ENCODE results near the gene DNASE1L2.

DNASE1L2 gene

DNA sequence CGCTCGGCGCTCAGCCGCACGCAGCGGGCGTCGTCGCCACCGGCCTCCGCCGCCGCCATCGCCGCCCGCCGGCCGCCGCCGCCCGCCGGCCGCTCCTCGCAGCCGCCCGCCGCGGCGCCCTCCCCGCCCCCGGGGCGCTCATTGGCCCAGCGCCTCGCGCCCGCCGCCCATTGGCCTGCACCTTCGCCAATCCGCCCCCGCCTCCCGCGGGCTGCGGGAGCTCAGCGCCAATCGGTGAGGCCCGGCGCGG lies 21.6 kb upstream of the DNASE1L2 start, which contains the start of gene PGP:
PGP (minus strand) TSS at position 122 of the 250 bp plus-strand sequence; CDS start at position 59, 63 bp downstream.
- no peak for DNase-seq (ENCODE audit: low read depth)
- peak within 1 kb of the TSS; percentile 70 for H3K4me3 ChIP-seq (ENCODE audit: low read depth, low read length)

GRCh38 chr16:2216330-2216729 lies 19.9 kb upstream of the DNASE1L2 start:
- no peak for DNase-seq (ENCODE audit: low read depth)
- no peak overlapping the region for H3K4me3 ChIP-seq (ENCODE audit: low read depth, low read length)

GRCh38 chr16:2223221-2223941 lies 12.9 kb upstream of the DNASE1L2 start, which contains the start of gene E4F1:
Gene E4F1, plus strand, starts transcription at chr16:2223591. Its CDS starts 23 bp downstream, at chr16:2223614.
- DNase-seq (ENCODE audit: low read depth): peak; percentile 98
- H3K4me3 ChIP-seq (ENCODE audit: low read depth, low read length): peak within 1 kb of the TSS; percentile 94

GRCh38 chr16:2223942-2224486 lies 12.2 kb upstream of the DNASE1L2 start:
- H3K4me3 ChIP-seq (ENCODE audit: low read depth, low read length): peak overlapping the region; percentile 94
- no peak for DNase-seq (ENCODE audit: low read depth)

DNA sequence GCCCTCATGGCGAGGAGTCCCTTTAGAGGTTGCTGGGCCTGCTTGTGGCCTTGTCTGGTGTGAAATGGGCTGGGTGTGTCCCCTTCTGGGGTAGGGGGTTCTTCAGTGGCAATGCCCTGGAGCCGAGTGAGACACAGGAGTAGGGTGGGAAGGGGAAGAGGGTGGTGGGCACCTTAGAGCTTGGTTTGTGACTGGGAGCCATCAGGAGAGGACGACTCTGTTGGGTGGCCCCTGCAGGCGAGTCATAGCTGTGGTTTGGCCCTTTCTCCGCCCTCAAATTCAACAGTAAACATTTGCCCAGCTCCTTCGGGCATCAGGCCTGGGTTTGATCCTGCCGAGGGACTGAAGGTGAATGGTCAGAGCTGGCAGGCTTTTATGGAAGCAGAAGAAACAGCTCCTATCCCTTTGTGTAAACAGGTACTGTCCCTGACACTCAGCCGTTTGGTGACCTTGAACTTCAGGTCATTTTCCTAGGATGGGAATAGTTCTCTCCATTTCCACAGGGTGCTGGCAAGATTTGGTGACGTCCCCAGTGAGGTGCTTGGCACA lies 9.9 kb upstream of the DNASE1L2 start:
- no peak for DNase-seq (ENCODE audit: low read depth)
- no peak overlapping the region for H3K4me3 ChIP-seq (ENCODE audit: low read depth, low read length)

- H3K4me3 ChIP-seq (ENCODE audit: low read depth, low read length): no peak overlapping the region
Measured at GRCh38 chr16:2226918-2227317, 9.3 kb upstream of the DNASE1L2 start.

DNA sequence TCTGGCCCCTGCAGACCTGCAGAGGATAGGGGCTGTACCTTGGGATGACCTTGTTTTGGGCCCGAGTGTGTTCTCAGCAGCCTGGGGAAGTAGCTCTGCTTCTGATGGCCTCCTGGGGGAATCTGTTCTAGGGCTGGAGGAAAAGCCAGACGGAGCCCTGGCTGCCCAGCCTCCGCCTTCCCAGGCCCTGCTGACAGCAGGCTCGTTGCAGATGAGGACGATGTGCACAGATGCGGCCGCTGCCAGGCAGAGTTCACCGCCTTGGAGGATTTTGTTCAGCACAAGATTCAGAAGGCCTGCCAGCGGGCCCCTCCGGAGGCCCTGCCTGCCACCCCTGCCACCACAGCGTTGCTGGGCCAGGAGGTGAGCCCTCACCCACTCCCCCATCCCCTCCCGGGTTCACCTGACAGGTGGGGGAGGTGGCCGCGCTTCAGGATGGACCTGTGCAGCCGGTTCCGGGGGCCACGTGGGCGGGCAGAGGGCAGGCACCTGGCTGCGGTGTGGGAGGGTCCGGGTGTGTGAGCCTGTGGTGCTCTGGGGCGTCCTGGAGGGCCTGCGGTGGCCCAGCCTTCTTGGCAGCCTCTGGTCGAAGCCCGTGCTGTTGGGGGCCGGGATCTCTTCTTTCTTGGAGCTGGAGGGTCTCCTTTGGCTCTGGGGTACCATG lies 8.0 kb upstream of the DNASE1L2 start:
- no peak for DNase-seq (ENCODE audit: low read depth)
- H3K4me3 ChIP-seq (ENCODE audit: low read depth, low read length): no peak overlapping the region

More at GRCh38 chr16:2226918-2227317, 9.3 kb upstream of the DNASE1L2 start:
- DNase-seq (ENCODE audit: low read depth): no peak

DNA sequence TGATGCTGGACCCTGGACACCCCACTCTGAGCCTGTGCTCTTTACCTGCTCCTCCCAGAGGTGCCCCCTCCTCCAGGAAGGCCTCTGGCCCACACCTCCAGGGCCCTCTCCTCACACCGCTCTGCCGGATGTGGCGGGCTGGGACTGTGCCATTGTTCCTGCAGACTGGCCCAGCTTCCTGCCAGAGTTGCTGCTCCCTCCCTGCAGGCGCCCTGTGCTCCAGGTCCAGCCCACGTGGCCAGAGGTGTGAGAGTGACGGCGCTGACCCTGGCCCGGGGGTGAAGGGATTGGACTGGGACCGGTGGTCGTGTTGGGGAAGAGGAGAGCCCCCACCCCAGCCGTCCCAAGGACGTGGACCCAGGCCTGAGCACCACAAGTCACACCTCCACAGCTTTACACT lies 7.2 kb upstream of the DNASE1L2 start:
- H3K4me3 ChIP-seq (ENCODE audit: low read depth, low read length): no peak overlapping the region
- no peak for DNase-seq (ENCODE audit: low read depth)

- no peak for DNase-seq (ENCODE audit: low read depth)
- no peak overlapping the region for H3K4me3 ChIP-seq (ENCODE audit: low read depth, low read length)
Measured at GRCh38 chr16:2229632-2230250, 6.5 kb upstream of the DNASE1L2 start.

GRCh38 chr16:2230376-2230775 lies 5.9 kb upstream of the DNASE1L2 start:
- no peak overlapping the region for H3K4me3 ChIP-seq (ENCODE audit: low read depth, low read length)
- DNase-seq (ENCODE audit: low read depth): no peak

DNA sequence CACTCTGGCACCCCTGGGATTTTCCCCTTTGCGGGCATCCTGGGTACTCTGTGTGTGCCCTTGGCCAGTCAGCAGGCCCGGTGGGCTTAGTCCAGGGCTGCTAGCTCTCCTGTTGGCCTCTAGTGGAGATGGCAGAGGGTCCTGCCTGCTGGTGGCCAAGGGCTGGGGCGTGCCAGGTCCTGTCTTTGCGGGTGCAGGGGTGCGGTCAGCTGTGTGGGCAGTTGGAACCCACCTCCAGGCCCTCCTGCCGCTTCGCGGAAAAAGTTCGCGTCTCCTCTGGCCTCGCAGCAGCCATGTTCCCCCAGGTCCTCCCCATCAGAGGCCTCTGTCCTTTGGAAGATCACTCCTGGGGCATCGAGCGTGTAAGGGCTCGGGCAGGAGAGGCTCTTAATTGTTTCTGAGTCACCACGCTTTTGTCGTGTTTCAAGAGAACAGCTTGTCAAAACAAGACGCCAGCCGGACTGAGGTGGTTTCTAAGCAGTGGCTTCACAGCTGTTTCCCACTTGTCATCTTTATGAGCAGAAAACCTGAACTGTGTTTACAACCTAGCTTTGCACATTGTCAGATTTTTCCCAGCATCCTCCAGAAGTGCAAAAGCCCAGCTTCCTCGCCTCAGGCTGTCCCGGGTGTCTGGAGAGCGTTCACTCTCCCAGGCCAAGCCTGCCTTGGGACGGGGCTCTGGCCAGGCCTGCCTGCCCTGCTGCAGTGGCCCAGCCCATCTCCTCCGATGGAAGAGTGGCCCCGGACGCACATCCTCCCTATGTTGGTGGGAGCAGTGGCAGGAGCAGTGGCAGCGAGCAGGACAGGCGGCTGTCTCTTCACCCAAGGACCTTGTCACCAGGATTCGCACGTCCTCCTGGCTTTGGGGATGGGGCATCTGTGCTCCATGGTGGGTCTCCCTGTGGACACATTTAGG lies 5.0 kb upstream of the DNASE1L2 start:
- no peak overlapping the region for H3K4me3 ChIP-seq (ENCODE audit: low read depth, low read length)
- peak; percentile 27 for DNase-seq (ENCODE audit: low read depth)

DNA sequence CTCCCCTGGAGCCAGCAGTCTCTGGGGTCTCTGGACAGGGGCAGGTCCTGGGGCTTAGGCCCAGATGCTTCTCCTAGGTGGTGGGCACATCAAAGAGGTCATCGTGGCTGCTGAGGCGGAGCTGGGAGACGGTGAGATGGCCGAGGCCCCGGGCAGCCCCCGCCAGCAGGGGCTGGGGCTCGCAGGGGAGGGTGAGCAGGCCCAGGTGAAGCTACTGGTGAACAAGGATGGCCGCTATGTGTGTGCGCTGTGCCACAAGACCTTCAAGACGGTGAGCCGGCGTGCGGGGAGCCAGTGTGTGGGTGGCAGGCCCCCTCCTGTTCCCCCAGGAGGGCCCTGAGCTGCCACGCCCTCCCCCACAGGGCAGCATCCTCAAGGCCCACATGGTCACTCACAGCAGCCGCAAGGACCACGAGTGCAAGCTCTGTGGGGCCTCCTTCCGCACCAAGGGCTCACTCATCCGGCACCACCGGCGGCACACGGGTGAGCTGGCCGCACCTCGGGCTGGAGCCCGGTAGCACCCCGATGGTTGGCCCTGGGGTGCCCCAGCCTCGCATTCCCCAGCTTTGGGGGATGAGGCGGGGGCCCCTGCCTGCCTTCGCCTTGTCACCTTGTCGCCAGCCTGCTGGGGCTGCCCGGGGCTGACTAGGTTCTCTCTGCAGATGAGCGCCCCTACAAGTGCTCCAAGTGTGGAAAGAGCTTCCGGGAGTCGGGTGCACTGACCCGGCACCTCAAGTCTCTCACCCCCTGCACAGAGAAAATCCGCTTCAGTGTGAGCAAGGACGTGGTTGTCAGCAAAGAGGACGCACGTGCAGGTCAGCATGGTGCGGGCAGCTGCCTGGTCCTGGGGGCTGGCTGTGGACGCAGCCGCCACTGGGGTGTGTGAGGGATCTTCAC lies 3.9 kb upstream of the DNASE1L2 start:
- DNase-seq (ENCODE audit: low read depth): no peak
- H3K4me3 ChIP-seq (ENCODE audit: low read depth, low read length): no peak overlapping the region

- DNase-seq (ENCODE audit: low read depth): no peak
Measured at GRCh38 chr16:2233046-2233775, 3.0 kb upstream of the DNASE1L2 start.

DNA sequence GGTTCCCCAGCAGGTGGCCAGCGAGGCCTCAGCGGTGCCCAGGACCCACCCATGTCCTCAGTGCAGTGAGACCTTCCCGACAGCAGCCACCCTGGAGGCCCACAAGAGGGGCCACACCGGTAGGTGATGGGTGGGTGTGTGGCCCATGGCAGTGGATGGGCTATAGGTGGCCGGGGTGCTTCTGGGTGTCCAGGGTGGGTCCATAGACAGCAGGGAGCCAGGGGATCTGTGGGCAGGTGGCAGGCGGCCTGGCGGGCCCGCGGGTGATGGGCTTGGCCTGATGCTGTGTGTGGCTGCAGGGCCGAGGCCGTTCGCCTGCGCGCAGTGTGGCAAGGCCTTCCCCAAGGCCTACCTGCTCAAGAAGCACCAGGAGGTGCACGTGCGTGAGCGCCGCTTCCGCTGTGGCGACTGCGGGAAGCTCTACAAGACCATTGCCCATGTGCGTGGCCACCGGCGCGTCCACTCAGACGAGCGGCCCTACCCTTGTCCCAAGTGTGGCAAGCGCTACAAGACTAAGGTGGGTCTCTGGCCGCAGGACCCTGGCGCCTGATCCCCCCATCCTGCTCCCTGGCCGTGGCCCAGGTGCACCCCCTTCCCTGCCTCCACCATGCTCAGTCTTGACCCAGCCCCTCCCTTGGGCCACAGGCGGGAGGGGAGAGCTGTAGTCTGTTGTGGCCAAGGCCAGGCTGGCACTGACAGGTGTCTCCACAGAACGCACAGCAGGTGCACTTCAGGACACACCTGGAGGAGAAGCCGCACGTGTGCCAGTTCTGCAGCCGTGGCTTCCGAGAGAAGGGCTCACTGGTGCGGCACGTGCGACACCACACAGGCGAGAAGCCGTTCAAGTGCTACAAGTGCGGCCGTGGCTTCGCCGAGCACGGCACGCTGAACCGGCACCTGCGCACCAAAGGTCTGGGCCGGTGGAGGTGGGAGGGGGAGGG lies 2.1 kb upstream of the DNASE1L2 start:
- H3K4me3 ChIP-seq (ENCODE audit: low read depth, low read length): no peak overlapping the region
- DNase-seq (ENCODE audit: low read depth): no peak

More at GRCh38 chr16:2233046-2233775, 3.0 kb upstream of the DNASE1L2 start:
- H3K4me3 ChIP-seq (ENCODE audit: low read depth, low read length): no peak overlapping the region

DNA sequence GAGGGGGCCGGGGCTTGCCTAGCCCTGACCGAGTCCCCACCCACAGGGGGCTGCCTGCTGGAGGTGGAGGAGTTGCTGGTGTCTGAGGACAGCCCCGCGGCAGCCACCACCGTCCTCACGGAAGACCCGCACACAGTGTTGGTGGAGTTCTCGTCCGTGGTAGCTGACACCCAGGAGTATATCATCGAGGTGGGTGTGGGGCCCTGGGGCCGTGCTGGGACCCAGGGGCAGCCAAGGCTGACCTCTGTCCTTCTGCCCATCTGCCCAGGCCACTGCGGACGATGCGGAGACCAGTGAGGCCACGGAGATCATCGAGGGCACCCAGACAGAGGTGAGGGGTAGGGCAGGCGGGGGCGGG lies 1.5 kb upstream of the DNASE1L2 start:
- no peak for DNase-seq (ENCODE audit: low read depth)

DNA sequence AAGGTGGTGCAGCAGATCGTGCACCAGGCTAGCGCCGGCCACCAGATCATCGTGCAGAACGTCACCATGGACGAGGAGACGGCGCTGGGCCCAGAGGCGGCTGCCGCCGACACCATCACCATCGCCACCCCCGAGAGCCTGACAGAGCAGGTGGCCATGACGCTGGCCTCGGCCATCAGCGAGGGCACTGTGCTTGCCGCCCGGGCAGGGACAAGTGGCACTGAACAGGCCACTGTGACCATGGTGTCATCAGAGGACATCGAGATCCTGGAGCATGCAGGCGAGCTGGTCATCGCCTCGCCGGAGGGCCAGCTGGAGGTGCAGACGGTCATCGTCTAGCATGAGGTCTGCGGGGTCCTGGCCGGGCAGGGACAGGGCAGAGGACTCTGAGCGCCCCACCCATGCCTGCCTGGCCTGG lies 1.0 kb upstream of the DNASE1L2 start:
- no peak overlapping the region for H3K4me3 ChIP-seq (ENCODE audit: low read depth, low read length)
- DNase-seq (ENCODE audit: low read depth): no peak

More for the DNA sequence above, 1.5 kb upstream of the DNASE1L2 start:
- H3K4me3 ChIP-seq (ENCODE audit: low read depth, low read length): no peak overlapping the region

All from skeletal muscle cell (primary cell).